Epithelial cell of prostate (primary cell): ENCODE measurements around the gene LYST.
"Not testable (repeated sequence)": the region's sequence is repeated elsewhere in the genome, so short reads cannot be mapped to it uniquely, and the experiment has no call there.

Source experiments
- DNase-seq: peaks from one replicate; pipeline ENCODE4 v3.0.0-alpha.2; 2011; ENCODE audit warnings: low read depth, low spot score
- H3K27ac ChIP-seq: fragments of 450-650 bp; 2 replicates; pipeline ENCODE4 v1.5.1; 2017; ENCODE audit warnings: mild to moderate bottlenecking

LYST gene

DNA sequence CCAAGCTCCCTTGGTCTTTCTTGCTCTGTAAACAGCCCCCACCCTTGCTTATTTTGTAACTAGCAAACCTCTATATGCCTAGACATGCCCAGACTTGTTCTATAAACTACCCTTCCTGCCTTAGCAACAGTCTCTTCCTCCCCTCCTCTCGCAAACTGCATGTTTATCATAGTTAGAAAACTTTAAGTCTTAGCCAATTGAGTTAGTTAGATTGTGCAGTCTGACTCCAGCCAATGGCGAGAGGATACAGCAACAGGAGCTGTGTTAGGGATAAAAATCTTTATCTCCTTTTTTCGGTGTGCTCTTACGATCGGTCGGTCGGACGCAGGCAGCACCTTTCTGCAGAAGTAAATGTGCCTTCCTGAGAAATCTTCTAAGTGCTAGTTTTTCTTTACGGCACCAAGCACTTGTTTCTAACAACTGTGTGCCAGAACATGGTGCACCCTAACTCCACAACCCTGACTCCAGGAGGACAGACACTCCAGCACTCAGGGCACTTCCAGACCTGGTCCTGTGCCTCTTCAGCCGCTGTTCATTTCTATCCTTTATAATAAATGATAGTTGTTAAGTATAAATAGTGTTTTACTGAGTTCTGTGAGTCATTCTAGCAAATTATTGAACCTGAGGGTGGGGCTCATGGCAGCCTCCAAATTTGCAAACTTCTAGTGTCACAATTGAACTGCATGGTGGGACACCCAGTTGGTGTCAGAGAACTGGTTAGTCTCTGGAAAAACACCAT is 191.4 kb downstream of the LYST start:
- H3K27ac ChIP-seq = no peak overlapping the region
- DNase-seq = peak; percentile 2

- no peak for DNase-seq
- no peak overlapping the region for H3K27ac ChIP-seq
These were observed 192.7 kb downstream of the LYST start for GRCh38 chr1:235673981-235674380.

GRCh38 chr1:235671992-235672391 is 194.7 kb downstream of the LYST start:
- no peak overlapping the region for H3K27ac ChIP-seq
- no peak for DNase-seq

- no peak overlapping the region for H3K27ac ChIP-seq
- DNase-seq = no peak
These were observed 196.4 kb downstream of the LYST start for GRCh38 chr1:235670157-235670776.

DNA sequence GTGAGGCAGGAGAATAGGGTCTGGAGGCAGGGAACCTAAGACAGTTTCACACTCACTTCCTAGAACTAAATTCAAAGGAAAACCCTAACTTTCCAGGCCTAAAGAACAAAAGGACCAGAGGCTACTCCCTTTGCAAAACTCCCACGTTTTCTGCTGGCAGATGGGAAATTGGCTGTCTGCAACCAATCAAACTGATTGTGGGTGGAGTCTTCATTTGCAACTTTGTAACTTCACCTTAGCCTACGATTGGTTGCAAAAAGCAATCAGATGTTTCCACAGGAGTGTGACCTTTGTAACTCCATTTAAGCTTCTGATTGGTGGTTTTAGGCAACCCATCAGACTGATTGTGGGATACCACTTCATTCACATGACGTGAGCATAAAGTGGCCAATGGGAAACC is 197.4 kb downstream of the LYST start:
- no peak for DNase-seq
- H3K27ac ChIP-seq = no peak overlapping the region

DNA sequence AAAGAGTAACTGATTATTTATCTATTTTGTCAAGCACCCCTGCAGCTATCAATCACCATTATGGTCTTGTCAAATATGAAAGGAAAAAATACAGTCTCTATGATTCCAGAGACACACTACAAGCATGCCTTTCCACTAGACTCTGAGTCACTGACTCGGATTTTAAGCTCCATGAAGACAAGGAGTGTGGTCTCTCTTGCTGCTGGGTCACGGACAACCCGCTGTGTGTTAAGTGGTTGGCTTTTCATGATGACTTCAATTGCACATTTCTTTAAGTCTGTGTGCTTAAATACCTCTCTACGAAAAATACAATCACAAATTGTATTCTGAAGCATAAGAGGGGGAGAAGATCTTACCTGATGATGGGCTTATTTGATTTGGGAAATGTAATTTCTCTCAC is 203.1 kb downstream of the LYST start:
- no peak overlapping the region for H3K27ac ChIP-seq
- DNase-seq = no peak

- H3K27ac ChIP-seq = no peak overlapping the region
- DNase-seq = no peak
These were observed 205.1 kb downstream of the LYST start for GRCh38 chr1:235661568-235661967.

DNA sequence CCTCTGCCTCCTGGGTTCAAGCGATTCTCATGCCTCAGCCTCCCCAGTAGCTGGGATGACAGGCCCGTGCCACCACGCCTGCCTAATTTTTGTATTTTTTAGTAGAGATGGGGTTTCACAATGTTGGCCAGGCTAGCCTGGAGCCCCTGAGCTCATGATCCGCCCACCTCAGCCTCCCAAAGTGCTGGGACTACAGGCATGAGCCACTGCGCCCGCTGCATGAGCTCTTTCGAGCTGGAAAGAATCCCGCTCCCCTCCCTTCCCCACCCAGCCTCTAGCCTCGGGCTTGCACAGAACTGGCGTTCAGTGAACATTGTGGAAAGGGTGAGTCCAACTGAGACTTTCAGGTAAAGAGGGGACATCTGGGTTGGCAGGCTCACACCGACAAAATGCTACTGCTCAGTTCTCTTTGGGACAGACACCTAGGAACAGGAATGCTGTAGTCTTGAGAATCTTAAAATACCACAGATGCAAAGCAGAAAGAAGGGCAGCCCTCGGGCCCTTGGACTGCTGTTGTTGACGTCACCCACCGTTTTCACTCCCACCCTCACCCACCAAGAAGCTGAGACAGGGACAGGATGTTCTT is 207.4 kb downstream of the LYST start:
- DNase-seq = no peak
- no peak overlapping the region for H3K27ac ChIP-seq

DNA sequence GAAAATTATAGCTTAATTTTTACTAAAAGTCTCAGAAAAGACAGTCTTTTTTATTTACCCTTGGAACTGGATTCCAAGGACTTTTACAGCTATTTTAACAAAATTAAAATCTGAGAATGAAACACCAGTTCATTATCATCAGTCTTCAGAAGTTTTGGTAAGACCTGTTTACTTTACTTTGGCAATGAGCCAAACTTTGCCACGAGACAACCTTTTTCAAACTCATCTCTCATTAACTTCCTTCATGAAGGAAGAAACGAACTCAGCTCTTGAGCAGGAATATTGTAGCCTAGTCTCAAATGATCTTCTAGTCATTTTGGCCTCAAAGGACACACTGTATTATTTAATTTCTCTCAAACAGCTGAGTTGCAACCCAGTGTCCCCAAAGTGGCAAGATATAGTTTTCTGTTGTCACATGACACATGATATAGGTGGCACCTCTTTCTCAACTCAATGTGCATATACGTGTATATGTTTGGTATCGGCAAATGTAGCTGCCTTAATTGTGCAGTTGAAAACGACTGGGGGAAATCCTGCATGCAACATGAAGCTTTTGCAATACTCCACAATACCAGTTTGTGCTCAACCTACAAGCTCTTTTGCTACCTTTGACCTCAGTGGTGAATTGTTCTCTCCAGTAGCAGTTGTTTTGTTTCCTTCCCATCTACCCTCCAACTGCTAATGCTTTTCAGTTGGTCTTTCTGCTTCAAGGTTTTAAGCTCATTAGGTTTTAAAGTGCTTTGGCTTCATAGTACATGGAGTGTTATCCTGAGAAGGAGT is 208.8 kb downstream of the LYST start:
- no peak for DNase-seq
- H3K27ac ChIP-seq = no peak overlapping the region

- no peak overlapping the region for H3K27ac ChIP-seq
- DNase-seq = no peak
These were observed 209.4 kb downstream of the LYST start for GRCh38 chr1:235657269-235657668.

GRCh38 chr1:235652364-235652763 is 214.3 kb downstream of the LYST start:
- no peak overlapping the region for H3K27ac ChIP-seq
- DNase-seq = no peak

GRCh38 chr1:235651170-235651806 is 215.4 kb downstream of the LYST start:
- no peak overlapping the region for H3K27ac ChIP-seq
- no peak for DNase-seq

GRCh38 chr1:235650341-235651169 is 216.2 kb downstream of the LYST start:
- no peak for DNase-seq
- H3K27ac ChIP-seq = no peak overlapping the region

GRCh38 chr1:235649368-235650163 is 217.1 kb downstream of the LYST start, which contains the start of gene GNG4:
TSS of gene GNG4 (minus strand) at chr1:235649784. CDS start at chr1:235583838, 65,946 bp downstream.
- no peak within 1 kb of the TSS for H3K27ac ChIP-seq
- no peak for DNase-seq

DNA sequence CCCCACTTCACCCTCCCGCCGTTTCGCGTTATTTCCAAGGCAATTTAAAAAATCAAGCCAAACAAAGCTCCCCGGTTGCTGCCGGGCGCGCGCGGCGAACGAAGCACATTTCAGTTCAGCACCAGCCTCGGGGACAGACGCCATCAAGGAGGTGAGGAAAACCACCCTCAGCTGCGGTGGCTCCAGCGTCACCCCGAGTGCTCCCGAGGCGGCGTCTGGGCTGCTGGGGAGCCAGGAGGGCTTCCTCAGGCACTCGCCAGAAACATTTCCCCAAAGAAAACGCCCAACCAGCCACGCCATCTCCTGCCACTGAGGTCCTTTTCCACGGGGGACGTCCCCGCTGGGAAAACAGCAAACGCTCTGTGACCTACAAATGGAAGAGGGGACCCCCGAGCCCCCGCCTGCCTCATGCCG is 217.7 kb downstream of the LYST start:
- no peak overlapping the region for H3K27ac ChIP-seq
- no peak for DNase-seq

GRCh38 chr1:235648407-235648907 is 218.2 kb downstream of the LYST start:
- no peak overlapping the region for H3K27ac ChIP-seq
- DNase-seq = no peak

DNA sequence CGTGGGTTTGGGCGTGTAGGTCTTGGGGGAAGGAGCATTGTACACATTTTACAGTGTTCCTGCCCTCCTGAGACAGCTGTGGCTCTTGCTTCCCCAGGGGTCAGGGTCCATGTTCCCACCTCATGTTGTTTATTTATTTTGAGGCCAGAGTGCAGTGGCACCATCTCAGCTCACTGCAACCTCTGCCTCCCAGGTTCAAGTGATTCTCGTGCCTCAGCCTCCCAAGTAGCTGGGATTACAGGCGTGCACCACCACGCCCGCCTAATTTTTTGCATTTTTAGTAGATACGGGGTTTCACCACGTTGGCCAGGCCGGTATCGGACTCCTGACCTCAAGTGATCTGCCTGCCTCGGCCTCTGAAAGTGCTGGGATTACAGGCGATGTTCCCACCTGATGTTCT is 219.2 kb downstream of the LYST start:
- not testable (repeated sequence) for H3K27ac ChIP-seq, DNase-seq

DNA sequence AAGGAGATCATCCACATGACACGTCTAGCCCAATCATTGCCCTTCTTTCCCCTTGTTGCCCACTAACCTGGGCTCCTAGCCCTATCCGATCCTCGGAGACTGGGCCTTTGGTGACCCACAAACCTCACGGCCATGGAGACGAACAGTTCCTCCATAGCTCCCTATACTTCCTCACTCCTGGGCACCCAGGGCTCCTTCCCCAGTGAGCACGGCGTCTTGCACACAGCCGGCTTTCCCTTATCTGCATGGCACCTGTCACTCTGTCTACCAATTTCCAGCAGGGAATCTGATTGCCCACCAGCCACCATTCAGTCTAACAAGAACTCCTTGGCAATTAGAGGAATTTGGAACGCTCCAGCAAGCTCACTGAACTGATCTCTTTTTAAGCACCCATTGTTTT is 220.2 kb downstream of the LYST start:
- DNase-seq = no peak
- no peak overlapping the region for H3K27ac ChIP-seq
